ENCODE data around the gene TRMT44. TPM values are rescaled to one million over a fixed set of nuclear protein-coding genes. Genes with fewer than 3 reads are reported as not detected.
A peak's percentile ranks its signal among the peaks of the same experiment; 100 is the strongest.

TRMT44 gene
- total RNA-seq, 6 donors from 2014 or later: 22.8 to 81.7 (median 30.2) TPM

DNA sequence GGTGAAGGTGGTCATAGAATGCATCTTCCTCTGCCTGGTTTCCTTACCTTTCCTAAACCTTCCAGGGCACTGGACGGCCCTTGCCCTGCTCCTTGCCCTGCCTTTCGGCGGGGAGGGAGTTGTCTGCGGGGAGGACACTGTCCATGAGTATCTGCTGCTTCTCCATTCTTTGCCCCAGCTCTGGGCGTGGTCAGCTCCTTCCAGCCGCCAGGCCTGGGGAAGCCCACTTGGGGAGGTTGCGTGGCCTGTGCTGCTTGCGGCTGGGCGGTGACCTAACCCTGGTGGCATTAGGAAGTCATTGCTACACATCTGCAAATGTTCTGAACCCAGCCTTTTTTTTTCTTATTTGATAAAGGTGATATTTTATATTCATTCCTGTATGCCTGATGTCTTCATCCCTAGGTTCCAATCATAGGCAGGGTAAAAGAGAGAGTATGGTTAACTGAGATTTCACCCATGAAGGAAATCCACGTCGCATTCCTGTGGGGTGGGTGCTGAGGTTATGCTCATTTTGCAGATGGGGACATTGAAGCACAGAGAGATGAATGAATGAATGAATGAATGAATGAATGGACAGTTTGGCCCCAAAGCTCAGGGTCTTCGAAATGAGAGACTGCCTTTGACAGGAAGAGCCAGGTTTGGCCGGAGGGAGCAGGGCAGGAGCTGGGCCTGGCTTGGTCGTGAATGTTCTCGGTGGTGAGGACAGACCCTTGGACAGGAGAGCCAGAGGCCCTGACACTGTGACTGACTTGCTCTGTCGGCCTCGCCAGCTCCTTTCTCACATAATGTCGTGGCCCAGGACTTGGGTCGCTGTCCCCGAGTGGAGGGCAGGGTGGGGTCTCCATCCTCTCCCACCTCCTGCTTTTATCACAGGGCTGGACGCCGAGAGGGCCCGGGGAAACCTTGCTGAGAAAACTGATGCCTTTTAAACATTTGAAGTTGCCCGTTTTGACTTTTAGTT is 81.9 kb downstream of the TRMT44 start:
- H3K4me3 ChIP-seq: no peak overlapping the region
- H3K27me3 ChIP-seq: no peaks in the 10 kb centered on the region
- H3K36me3 ChIP-seq: no peaks in the 10 kb centered on the region
- no peak for TF ChIP-seq POLR2A (IDR thresholded peaks at IDR 0.05)
- TF ChIP-seq, protein P1, sequence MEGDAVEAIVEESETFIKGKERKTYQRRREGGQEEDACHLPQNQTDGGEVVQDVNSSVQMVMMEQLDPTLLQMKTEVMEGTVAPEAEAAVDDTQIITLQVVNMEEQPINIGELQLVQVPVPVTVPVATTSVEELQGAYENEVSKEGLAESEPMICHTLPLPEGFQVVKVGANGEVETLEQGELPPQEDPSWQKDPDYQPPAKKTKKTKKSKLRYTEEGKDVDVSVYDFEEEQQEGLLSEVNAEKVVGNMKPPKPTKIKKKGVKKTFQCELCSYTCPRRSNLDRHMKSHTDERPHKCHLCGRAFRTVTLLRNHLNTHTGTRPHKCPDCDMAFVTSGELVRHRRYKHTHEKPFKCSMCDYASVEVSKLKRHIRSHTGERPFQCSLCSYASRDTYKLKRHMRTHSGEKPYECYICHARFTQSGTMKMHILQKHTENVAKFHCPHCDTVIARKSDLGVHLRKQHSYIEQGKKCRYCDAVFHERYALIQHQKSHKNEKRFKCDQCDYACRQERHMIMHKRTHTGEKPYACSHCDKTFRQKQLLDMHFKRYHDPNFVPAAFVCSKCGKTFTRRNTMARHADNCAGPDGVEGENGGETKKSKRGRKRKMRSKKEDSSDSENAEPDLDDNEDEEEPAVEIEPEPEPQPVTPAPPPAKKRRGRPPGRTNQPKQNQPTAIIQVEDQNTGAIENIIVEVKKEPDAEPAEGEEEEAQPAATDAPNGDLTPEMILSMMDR (IDR thresholded peaks at IDR 0.05): no peak
- TF ChIP-seq EP300 (IDR thresholded peaks at IDR 0.05): no peak
- TF ChIP-seq POLR2AphosphoS5 (IDR thresholded peaks at IDR 0.05): no peak
- no peak for DNase-seq
- WGBS, 2 donors: 83 to 90% methylated on average over 23 to 24 of the region's 24 CpGs
- H3K9me3 ChIP-seq: no peaks in the 10 kb centered on the region
- ATAC-seq (ENCODE audit: low FRiP score in 2 of 2): no peak
- H3K4me1 ChIP-seq: peaks cover 0 to 6% (median 0%) of the 10 kb centered on the region in 4 donors
- H3K27ac ChIP-seq: no peak overlapping the region

DNA sequence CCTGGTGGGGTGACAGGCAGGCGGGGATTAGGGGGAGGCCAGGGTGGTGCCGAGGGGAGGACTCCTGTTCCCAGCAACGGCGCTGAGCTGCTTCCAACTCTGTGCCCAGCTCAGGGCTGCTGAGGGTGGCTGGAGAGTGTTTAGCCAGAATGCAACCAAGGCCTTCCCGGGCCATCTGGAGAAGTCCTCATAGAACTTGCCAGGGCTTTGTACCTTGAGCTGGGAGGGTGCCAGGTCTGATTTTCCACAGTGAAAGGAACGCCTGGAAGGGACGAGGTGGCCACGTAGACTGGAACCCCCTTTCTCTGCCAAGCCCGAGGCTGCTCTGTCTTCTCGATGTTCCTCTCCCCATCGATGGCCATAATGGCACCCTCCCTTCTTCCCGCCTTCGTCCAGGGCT is 82.6 kb downstream of the TRMT44 start:
- H3K27ac ChIP-seq: no peak overlapping the region
- DNase-seq (no peak), ATAC-seq (ENCODE audit: low FRiP score in 2 of 2) (no peak)
- 78 to 79% methylated on average over 13 of the region's 13 CpGs for WGBS, 2 donors
- no peaks in the 10 kb centered on the region for H3K9me3 ChIP-seq
- H3K4me3 ChIP-seq: no peak overlapping the region
- TF ChIP-seq, protein P1 (IDR thresholded peaks at IDR 0.05): no peak
- TF ChIP-seq POLR2AphosphoS5 (IDR thresholded peaks at IDR 0.05) (no peak), EP300 (IDR thresholded peaks at IDR 0.05) (no peak), POLR2A (IDR thresholded peaks at IDR 0.05) (no peak)
- H3K27me3 ChIP-seq: no peaks in the 10 kb centered on the region
- no peaks in the 10 kb centered on the region for H3K36me3 ChIP-seq
- peaks cover 0 to 6% (median 0%) of the 10 kb centered on the region in 4 donors for H3K4me1 ChIP-seq

DNA sequence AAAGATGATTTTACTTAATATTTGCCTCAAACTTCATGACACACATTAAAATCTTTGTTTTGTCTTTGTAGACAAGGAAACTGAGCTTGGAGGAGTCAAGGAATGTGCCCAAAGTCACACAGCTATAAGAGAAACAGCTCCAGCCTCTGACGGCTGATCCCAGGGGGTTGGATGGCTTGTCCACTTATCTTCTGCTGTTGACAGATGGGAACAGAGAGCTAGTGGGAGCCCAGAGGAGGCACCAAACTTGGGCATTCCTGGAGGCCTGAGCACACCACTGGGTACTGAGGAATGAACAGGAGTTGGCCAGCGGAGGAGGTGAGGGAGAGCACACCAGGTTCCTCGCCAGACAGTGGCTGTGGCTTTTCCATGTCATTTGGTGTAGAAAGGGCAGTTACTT is 83.2 kb downstream of the TRMT44 start:
- TF ChIP-seq POLR2AphosphoS5 (IDR thresholded peaks at IDR 0.05): no peak
- TF ChIP-seq POLR2A (IDR thresholded peaks at IDR 0.05): no peak
- TF ChIP-seq, protein P1 (IDR thresholded peaks at IDR 0.05): no peak
- TF ChIP-seq EP300 (IDR thresholded peaks at IDR 0.05): no peak
- ATAC-seq (ENCODE audit: low FRiP score in 2 of 2) (no peak), DNase-seq (no peak)
- 78 to 85% methylated on average over 3 of the region's 3 CpGs for WGBS, 2 donors
- Histone ChIP-seq H3K27ac (no peak overlapping the region), H3K9me3 (no peaks in the 10 kb centered on the region), H3K4me1 (peaks cover 0 to 6% (median 0%) of the 10 kb centered on the region in 4 donors), H3K4me3 (no peak overlapping the region), H3K36me3 (no peaks in the 10 kb centered on the region), H3K27me3 (no peaks in the 10 kb centered on the region)

DNA sequence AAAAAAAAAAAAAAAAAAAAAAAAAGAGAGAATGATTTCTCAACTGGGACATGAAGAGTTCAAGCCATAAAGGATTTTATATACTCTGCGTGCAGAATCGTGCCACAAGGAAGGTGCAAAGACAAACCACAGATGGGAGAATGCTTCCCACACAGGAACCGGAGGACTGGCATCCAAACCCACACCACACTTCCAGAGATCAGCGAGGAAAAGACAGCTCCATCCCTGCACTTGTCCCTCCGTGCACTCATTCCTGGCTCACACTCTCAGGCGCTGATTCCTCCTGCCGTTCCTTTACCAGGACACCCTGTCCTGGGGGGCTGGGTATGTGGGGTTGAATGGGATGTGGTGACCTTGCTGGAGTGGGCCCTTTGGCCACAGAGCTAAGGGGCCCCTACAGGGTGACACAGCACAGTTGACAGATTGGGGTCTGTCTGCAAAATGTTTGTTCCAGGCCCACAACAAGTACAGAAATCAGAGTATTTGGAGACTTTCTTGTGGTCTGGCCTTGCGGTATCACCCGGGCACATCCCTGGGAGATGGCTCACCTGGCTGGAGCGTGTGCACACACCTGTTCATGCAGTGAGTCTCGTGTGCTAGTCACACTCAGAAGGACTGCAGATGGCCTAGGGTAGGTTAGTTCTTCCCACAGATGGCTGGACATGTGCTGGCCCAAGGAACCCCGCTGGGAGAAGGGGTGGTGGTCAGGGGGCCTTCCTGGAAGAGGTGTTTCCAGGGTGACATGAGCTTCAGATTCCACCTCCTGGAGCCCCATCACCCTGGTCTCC is 84.2 kb downstream of the TRMT44 start:
- DNase-seq (no peak), ATAC-seq (ENCODE audit: low FRiP score in 2 of 2) (no peak)
- H3K4me3 ChIP-seq: no peak overlapping the region
- H3K36me3 ChIP-seq: no peaks in the 10 kb centered on the region
- peak overlapping the region in 2 of 4 donors; percentile 35 to 48 for H3K27ac ChIP-seq
- H3K9me3 ChIP-seq: no peaks in the 10 kb centered on the region
- no peak for TF ChIP-seq POLR2A (IDR thresholded peaks at IDR 0.05)
- no peak for TF ChIP-seq POLR2AphosphoS5 (IDR thresholded peaks at IDR 0.05)
- no peak for TF ChIP-seq EP300 (IDR thresholded peaks at IDR 0.05)
- TF ChIP-seq, protein P1 (IDR thresholded peaks at IDR 0.05): no peak
- no peaks in the 10 kb centered on the region for H3K27me3 ChIP-seq
- WGBS, 2 donors: 78 to 82% methylated on average over 7 to 12 of the region's 12 CpGs
- peaks cover 0 to 6% (median 0%) of the 10 kb centered on the region in 4 donors for H3K4me1 ChIP-seq
